ENCODE measurements around the gene CHRNA4.

CHRNA4 gene

GRCh38 chr20:63395723-63396122 is 34.6 kb upstream of the CHRNA4 start:
- Histone ChIP-seq H3K36me3 (ENCODE audit: insufficient read depth, low read length) (no peaks in the 10 kb centered on the region), H3K9ac (ENCODE audit: low read length) (no peak overlapping the region), H3K27me3 (ENCODE audit: control insufficient read depth in 1 of 2, insufficient read depth in 2 of 2, low read length in 2 of 2) (peaks cover 0 to 28% of the 10 kb centered on the region in 2 donors), H3K9me3 (ENCODE audit: low read length) (no peaks in the 10 kb centered on the region), H3K4me3 (ENCODE audit: low read depth in 1 of 2, low read length in 2 of 2) (no peak overlapping the region), H3K27ac (ENCODE audit: low read depth, low read length) (no peak overlapping the region), H3K4me1 (ENCODE audit: insufficient read depth, low read length) (no peaks in the 10 kb centered on the region)

GRCh38 chr20:63394920-63395455 is 33.8 kb upstream of the CHRNA4 start:
- Histone ChIP-seq H3K27ac (ENCODE audit: low read depth, low read length) (no peak overlapping the region), H3K4me3 (ENCODE audit: low read depth in 1 of 2, low read length in 2 of 2) (no peak overlapping the region), H3K9me3 (ENCODE audit: low read length) (no peaks in the 10 kb centered on the region), H3K9ac (ENCODE audit: low read length) (no peak overlapping the region), H3K27me3 (ENCODE audit: control insufficient read depth in 1 of 2, insufficient read depth in 2 of 2, low read length in 2 of 2) (peaks cover 0 to 28% of the 10 kb centered on the region in 2 donors), H3K36me3 (ENCODE audit: insufficient read depth, low read length) (no peaks in the 10 kb centered on the region), H3K4me1 (ENCODE audit: insufficient read depth, low read length) (no peaks in the 10 kb centered on the region)

DNA sequence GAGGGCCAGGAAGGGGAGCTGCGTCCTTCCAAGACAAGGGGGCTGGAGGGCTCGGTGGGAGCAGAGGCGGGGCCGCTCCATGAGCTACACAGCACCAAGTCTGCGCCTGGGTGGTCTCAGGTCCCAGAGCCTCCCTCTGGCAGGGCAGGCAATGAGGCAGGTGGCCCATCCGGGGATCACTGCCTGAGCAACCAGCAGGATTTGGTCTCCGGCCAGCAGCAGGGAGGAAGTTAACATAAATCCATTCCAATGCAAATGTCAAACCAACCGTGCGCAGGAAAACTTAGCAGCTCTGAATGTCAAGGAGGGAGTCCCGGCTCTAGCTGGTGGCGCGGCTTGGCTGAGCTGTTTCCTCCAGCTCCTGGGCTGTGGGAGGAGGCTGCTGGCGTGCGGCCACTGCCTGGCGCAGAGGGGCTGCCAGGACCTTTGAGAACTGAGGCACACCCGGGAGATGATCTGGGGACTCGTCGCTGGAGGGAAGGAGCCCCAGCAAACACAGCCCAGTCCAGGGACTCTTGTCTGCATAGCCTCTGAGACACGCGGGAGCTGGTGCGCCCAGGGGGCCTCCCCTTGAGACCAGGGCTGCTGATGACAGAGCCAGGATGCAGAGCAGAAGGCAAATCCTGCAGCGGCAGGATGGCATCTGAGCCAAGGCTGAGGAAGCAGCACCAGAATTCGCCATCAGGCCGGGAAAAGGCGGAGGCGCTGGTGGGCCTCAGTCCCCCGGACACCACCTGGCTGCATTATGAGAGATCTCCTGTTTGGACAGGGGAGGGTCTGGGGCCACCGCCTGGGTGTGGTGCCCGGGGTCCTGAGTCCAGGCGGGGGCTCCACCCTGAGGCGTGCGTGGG is 33.1 kb upstream of the CHRNA4 start:
- no peak overlapping the region for H3K27ac ChIP-seq (ENCODE audit: low read depth, low read length)
- H3K4me1 ChIP-seq (ENCODE audit: insufficient read depth, low read length), result no peaks in the 10 kb centered on the region
- no peak overlapping the region for H3K4me3 ChIP-seq (ENCODE audit: low read depth in 1 of 2, low read length in 2 of 2)
- H3K9me3 ChIP-seq (ENCODE audit: low read length), result no peaks in the 10 kb centered on the region
- no peak overlapping the region for H3K9ac ChIP-seq (ENCODE audit: low read length)
- peaks cover 0 to 28% of the 10 kb centered on the region in 2 donors for H3K27me3 ChIP-seq (ENCODE audit: control insufficient read depth in 1 of 2, insufficient read depth in 2 of 2, low read length in 2 of 2)
- no peaks in the 10 kb centered on the region for H3K36me3 ChIP-seq (ENCODE audit: insufficient read depth, low read length)

- H3K27me3 ChIP-seq (ENCODE audit: control insufficient read depth in 1 of 2, insufficient read depth in 2 of 2, low read length in 2 of 2), result peaks cover 0 to 27% of the 10 kb centered on the region in 2 donors
- H3K9me3 ChIP-seq (ENCODE audit: low read length), result no peaks in the 10 kb centered on the region
- no peaks in the 10 kb centered on the region for H3K36me3 ChIP-seq (ENCODE audit: insufficient read depth, low read length)
- H3K9ac ChIP-seq (ENCODE audit: low read length), result no peak overlapping the region
- no peaks in the 10 kb centered on the region for H3K4me1 ChIP-seq (ENCODE audit: insufficient read depth, low read length)
- no peak overlapping the region for H3K4me3 ChIP-seq (ENCODE audit: low read depth in 1 of 2, low read length in 2 of 2)
- no peak overlapping the region for H3K27ac ChIP-seq (ENCODE audit: low read depth, low read length)
Observed at GRCh38 chr20:63393566-63393965, 32.4 kb upstream of the CHRNA4 start.

DNA sequence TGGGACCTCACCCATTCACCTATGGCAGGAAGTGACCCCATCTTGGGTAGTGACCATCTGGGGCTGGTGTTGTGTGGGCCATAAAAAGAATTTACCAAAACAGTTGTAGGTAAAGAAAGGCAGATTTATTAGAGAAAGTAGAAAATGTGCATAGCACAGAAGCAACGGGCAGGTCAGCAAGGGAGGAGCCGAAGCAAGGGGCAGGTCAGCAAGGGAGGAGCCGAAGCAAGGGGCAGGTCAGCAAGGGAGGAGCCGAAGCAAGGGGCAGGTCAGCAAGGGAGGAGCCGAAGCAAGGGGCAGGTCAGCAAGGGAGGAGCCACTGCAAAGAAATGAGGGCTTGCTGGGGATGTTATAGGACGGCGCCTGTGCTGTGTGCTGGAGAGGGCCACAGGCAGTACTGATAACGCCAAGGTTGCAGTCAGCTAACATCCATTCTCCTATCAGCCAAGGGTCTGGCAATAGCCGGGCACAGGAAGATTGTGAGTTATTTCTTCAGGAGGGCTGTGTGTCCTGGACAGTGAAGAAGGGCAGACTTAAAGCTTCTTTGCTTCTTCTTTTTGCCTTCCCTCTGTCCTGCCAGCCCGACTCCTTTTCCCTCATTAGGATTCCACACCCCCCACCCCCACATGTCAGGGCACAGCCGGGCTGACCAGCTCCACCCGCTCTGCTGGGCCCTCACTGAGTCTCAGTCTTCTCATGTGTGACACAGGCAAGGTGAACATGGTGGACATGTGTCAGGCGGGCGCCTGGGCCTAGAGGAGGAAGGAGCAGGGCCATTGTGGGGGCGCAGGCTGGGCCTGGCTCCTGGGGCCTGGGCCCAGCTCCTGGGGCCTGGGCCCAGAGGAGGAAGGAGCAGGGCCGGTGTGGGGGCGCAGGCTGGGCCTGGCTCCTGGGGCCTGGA is 31.6 kb upstream of the CHRNA4 start:
- Histone ChIP-seq H3K9ac (ENCODE audit: low read length) (no peak overlapping the region), H3K4me1 (ENCODE audit: insufficient read depth, low read length) (no peaks in the 10 kb centered on the region), H3K4me3 (ENCODE audit: low read depth in 1 of 2, low read length in 2 of 2) (no peak overlapping the region), H3K27ac (ENCODE audit: low read depth, low read length) (no peak overlapping the region), H3K9me3 (ENCODE audit: low read length) (no peaks in the 10 kb centered on the region), H3K27me3 (ENCODE audit: control insufficient read depth in 1 of 2, insufficient read depth in 2 of 2, low read length in 2 of 2) (peaks cover 0 to 23% of the 10 kb centered on the region in 2 donors), H3K36me3 (ENCODE audit: insufficient read depth, low read length) (no peaks in the 10 kb centered on the region)

DNA sequence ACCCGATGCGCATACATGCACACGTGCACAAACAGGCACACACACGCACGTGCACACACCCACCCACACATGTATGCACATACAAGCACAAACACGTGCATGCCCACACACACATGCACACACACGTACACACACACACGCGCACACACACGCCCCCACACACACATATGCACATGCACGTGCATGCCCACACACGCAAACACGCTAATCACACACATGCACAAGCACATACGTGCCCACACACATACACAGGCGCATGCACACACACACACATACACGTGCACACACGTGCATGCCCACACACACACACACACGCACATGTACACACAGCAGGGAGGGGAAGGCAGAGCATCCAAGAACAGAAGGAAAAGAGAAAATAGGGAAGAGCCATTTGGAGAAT is 26.8 kb upstream of the CHRNA4 start:
- no peak overlapping the region for H3K4me3 ChIP-seq (ENCODE audit: low read depth in 1 of 2, low read length in 2 of 2)
- no peaks in the 10 kb centered on the region for H3K4me1 ChIP-seq (ENCODE audit: insufficient read depth, low read length)
- H3K9me3 ChIP-seq (ENCODE audit: low read length), result no peaks in the 10 kb centered on the region
- H3K36me3 ChIP-seq (ENCODE audit: insufficient read depth, low read length), result no peaks in the 10 kb centered on the region
- H3K9ac ChIP-seq (ENCODE audit: low read length), result no peak overlapping the region
- H3K27me3 ChIP-seq (ENCODE audit: control insufficient read depth in 1 of 2, insufficient read depth in 2 of 2, low read length in 2 of 2), result peaks cover 0 to 12% of the 10 kb centered on the region in 2 donors
- no peak overlapping the region for H3K27ac ChIP-seq (ENCODE audit: low read depth, low read length)

DNA sequence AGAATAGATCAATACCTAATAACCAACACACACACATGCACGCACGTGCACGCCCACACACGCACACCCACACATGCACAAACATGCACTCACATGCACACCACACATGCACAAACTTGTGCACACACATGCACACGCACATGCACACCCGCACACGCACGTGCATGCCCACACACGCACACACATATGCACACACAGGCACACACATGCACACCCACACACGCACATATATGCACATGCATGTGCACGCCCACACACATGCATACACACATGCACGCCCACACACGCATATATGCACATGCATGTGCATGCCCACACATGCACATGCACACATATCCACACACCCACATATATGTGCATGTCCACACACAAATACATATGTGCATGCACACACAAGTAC is 26.2 kb upstream of the CHRNA4 start:
- Histone ChIP-seq H3K4me1 (ENCODE audit: insufficient read depth, low read length) (no peaks in the 10 kb centered on the region), H3K9me3 (ENCODE audit: low read length) (no peaks in the 10 kb centered on the region), H3K36me3 (ENCODE audit: insufficient read depth, low read length) (no peaks in the 10 kb centered on the region), H3K27me3 (ENCODE audit: control insufficient read depth in 1 of 2, insufficient read depth in 2 of 2, low read length in 2 of 2) (peaks cover 0 to 12% of the 10 kb centered on the region in 2 donors), H3K4me3 (ENCODE audit: low read depth in 1 of 2, low read length in 2 of 2) (no peak overlapping the region), H3K27ac (ENCODE audit: low read depth, low read length) (no peak overlapping the region), H3K9ac (ENCODE audit: low read length) (no peak overlapping the region)

- Histone ChIP-seq H3K9ac (ENCODE audit: low read length) (no peak overlapping the region), H3K27ac (ENCODE audit: low read depth, low read length) (no peak overlapping the region), H3K27me3 (ENCODE audit: control insufficient read depth in 1 of 2, insufficient read depth in 2 of 2, low read length in 2 of 2) (peaks cover 0 to 16% of the 10 kb centered on the region in 2 donors), H3K4me1 (ENCODE audit: insufficient read depth, low read length) (no peaks in the 10 kb centered on the region), H3K36me3 (ENCODE audit: insufficient read depth, low read length) (no peaks in the 10 kb centered on the region), H3K9me3 (ENCODE audit: low read length) (no peaks in the 10 kb centered on the region), H3K4me3 (ENCODE audit: low read depth in 1 of 2, low read length in 2 of 2) (no peak overlapping the region)
Observed at GRCh38 chr20:63386491-63386890, 25.3 kb upstream of the CHRNA4 start.

GRCh38 chr20:63385819-63386218 is 24.7 kb upstream of the CHRNA4 start:
- Histone ChIP-seq H3K27ac (ENCODE audit: low read depth, low read length) (no peak overlapping the region), H3K36me3 (ENCODE audit: insufficient read depth, low read length) (no peaks in the 10 kb centered on the region), H3K4me1 (ENCODE audit: insufficient read depth, low read length) (no peaks in the 10 kb centered on the region), H3K27me3 (ENCODE audit: control insufficient read depth in 1 of 2, insufficient read depth in 2 of 2, low read length in 2 of 2) (peaks cover 0 to 21% of the 10 kb centered on the region in 2 donors), H3K9me3 (ENCODE audit: low read length) (no peaks in the 10 kb centered on the region), H3K4me3 (ENCODE audit: low read depth in 1 of 2, low read length in 2 of 2) (no peak overlapping the region), H3K9ac (ENCODE audit: low read length) (no peak overlapping the region)

DNA sequence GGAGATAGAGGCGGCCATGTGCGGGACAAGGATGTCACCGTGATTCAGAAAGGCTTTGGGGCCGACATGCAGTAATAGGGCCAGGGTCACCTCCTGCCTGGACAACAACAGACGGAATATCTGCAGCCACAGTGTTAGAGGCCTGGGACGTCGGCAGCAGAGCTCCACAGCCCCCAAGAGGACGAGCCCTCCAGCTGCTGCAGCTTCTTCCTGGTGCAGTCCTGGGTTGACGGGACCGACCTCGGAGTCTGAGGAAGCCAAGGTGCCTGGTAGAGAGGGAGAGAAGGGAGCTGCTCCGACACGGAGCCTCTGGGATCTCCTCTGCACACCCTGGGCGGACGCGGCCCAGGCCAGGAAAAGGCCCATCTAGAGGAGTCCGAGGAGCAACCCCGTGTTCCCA is 23.2 kb upstream of the CHRNA4 start:
- Histone ChIP-seq H3K4me1 (ENCODE audit: insufficient read depth, low read length) (no peaks in the 10 kb centered on the region), H3K9me3 (ENCODE audit: low read length) (no peaks in the 10 kb centered on the region), H3K27me3 (ENCODE audit: control insufficient read depth in 1 of 2, insufficient read depth in 2 of 2, low read length in 2 of 2) (peaks cover 0 to 21% of the 10 kb centered on the region in 2 donors), H3K36me3 (ENCODE audit: insufficient read depth, low read length) (no peaks in the 10 kb centered on the region), H3K27ac (ENCODE audit: low read depth, low read length) (no peak overlapping the region), H3K9ac (ENCODE audit: low read length) (no peak overlapping the region), H3K4me3 (ENCODE audit: low read depth in 1 of 2, low read length in 2 of 2) (no peak overlapping the region)

GRCh38 chr20:63383556-63383955 is 22.4 kb upstream of the CHRNA4 start:
- Histone ChIP-seq H3K9ac (ENCODE audit: low read length) (no peak overlapping the region), H3K27me3 (ENCODE audit: control insufficient read depth in 1 of 2, insufficient read depth in 2 of 2, low read length in 2 of 2) (peaks cover 0 to 21% of the 10 kb centered on the region in 2 donors), H3K27ac (ENCODE audit: low read depth, low read length) (no peak overlapping the region), H3K36me3 (ENCODE audit: insufficient read depth, low read length) (no peaks in the 10 kb centered on the region), H3K9me3 (ENCODE audit: low read length) (no peaks in the 10 kb centered on the region), H3K4me3 (ENCODE audit: low read depth in 1 of 2, low read length in 2 of 2) (no peak overlapping the region), H3K4me1 (ENCODE audit: insufficient read depth, low read length) (no peaks in the 10 kb centered on the region)
